K562 (cell line): ENCODE data around the gene SOCS2. TPM values are rescaled to one million over a fixed set of nuclear protein-coding genes. Genes with fewer than 3 reads are reported as not detected.

Experiments used
- ATAC-seq: fragments of 200-7000 bp; cut with Tn5 transposase; 3 replicates; pipeline ENCODE4 v1.9.1; 2020; ENCODE audit warnings: moderate library complexity
- BruUV-seq: library from RNA; stranded (reverse); fragments of 400-500 nt; replicated peaks from 2 replicates; lab custom pipeline; 2021; lab: Mats Ljungman, UMichigan
- CTCF ChIA-PET: fragments of 300-600 bp; formaldehyde crosslinking; extraction: SDS; loops from one replicate; lab custom pipeline; 2021; ENCODE audit warnings: low intra/inter-chr PET ratio; lab: Yijun Ruan, JAX
- POLR2A ChIA-PET: fragments of 300-600, 350-650 bp; sonication (Branson Sonifier 250); formaldehyde crosslinking; extraction: SDS; loops from one replicate; lab custom pipeline; 2021; ENCODE audit warnings: antibody characterized with exemption, inconsistent platforms; lab: Yijun Ruan, JAX
- DNase-seq, 4 experiments: peaks; one replicate each; pipeline versions ENCODE4 v3.0.0 to v3.0.0-alpha.2; 2011 to 2018; ENCODE audit warnings: low spot score in 3 of 4, mixed read lengths in 3 of 4; ENCODE audit errors: extremely low read depth in 1 of 4
- FAIRE-seq: peaks from 2 replicates; lab custom pipeline; 2011; peaks lifted over from hg19 to GRCh38; lab: Jason Lieb, UNC
- H2AFZ ChIP-seq: 2 replicates; pipeline ENCODE4 v1.6.0; 2011; ENCODE audit warnings: low read depth, low read length, control low read depth, inconsistent platforms
- H3K27ac ChIP-seq: fragments of 200-600 bp; 3 replicates; pipeline ENCODE4 v1.8.0; 2011; ENCODE audit warnings: low read depth, mild to moderate bottlenecking, control low read depth, inconsistent platforms, low read length, moderate library complexity, mixed read lengths; ENCODE audit errors: extremely low read depth
- H3K27me3 ChIP-seq, 2 experiments: fragments of 300-600 bp in 1 of 2; 2 replicates in 1 of 2; 3 replicates in 1 of 2; pipeline versions ENCODE4 v1.6.0 to v1.8.0; 2011; ENCODE audit warnings: inconsistent platforms in 2 of 2, low read length in 2 of 2, mild to moderate bottlenecking in 1 of 2, mixed read lengths in 1 of 2, moderate library complexity in 1 of 2; ENCODE audit not compliant: control insufficient read depth in 2 of 2, insufficient read depth in 2 of 2
- H3K36me3 ChIP-seq: fragments of 300-600 bp; 3 replicates; pipeline ENCODE4 v1.8.0; 2011; ENCODE audit warnings: mild to moderate bottlenecking, low read length, inconsistent platforms; ENCODE audit not compliant: control insufficient read depth, insufficient read depth
- H3K4me1 ChIP-seq, 2 experiments: fragments of 200-600 bp in 1 of 2; replicated peaks in 1 of 2; 2 replicates in 1 of 2; 3 replicates in 1 of 2; pipeline versions ENCODE4 v1.5.1 to v1.8.0; 2011; ENCODE audit warnings: inconsistent platforms in 2 of 2, low read length in 2 of 2, mild to moderate bottlenecking in 1 of 2, mixed read lengths in 1 of 2, moderate library complexity in 1 of 2; ENCODE audit not compliant: control insufficient read depth in 2 of 2, insufficient read depth in 2 of 2
- H3K4me2 ChIP-seq: 2 replicates; pipeline ENCODE4 v1.6.1; 2011; ENCODE audit warnings: low read length, control low read depth, inconsistent platforms, mixed read lengths; ENCODE audit not compliant: insufficient read depth
- H3K4me3 ChIP-seq: fragments of 200-600 bp; sonication (generic), shearing (Covaris generic); 2 replicates; pipeline ENCODE4 v1.5.1; 2016; ENCODE audit warnings: control low read depth, inconsistent platforms
- H3K79me2 ChIP-seq: fragments of 200-600 bp; 3 replicates; pipeline ENCODE4 v1.8.0; 2011; ENCODE audit warnings: low read length, inconsistent platforms; ENCODE audit not compliant: control insufficient read depth, insufficient read depth
- H3K9ac ChIP-seq, 2 experiments: 2 replicates each; pipeline versions ENCODE4 v1.6.0 to v1.6.1; 2011; ENCODE audit warnings: low read depth in 2 of 2, low read length in 2 of 2, control low read depth in 1 of 2, inconsistent platforms in 1 of 2, mild to moderate bottlenecking in 1 of 2, mixed read lengths in 1 of 2; ENCODE audit not compliant: insufficient read depth in 1 of 2
- H3K9me1 ChIP-seq: one replicate; pipeline ENCODE4 v1.6.0; 2011; ENCODE audit warnings: inconsistent platforms, mild to moderate bottlenecking, low read length, moderate library complexity; ENCODE audit not compliant: control insufficient read depth, insufficient read depth
- H3K9me3 ChIP-seq: replicated peaks from 2 replicates; pipeline ENCODE4 v1.5.1; 2011; ENCODE audit warnings: low read depth, low read length, inconsistent platforms; ENCODE audit not compliant: control insufficient read depth, insufficient read depth
- H4K20me1 ChIP-seq: replicated peaks from 2 replicates; pipeline ENCODE4 v1.6.1; 2011; ENCODE audit warnings: low read length, inconsistent platforms, mixed read lengths; ENCODE audit not compliant: control insufficient read depth, insufficient read depth
- CEBPG ChIP-seq, 3 experiments: fragments of 200-800 bp in 1 of 3; sonication (Bioruptor generic) in 1 of 3; sonication (generic) in 1 of 3; formaldehyde crosslinking in 1 of 3; IDR thresholded peaks in 2 of 3; conservative IDR thresholded peaks in 1 of 3; 2 replicates each; pipeline versions ENCODE4 v1.6.1 to v1.8.0; 2016 to 2022; ENCODE audit warnings: missing compliant biosample characterization in 2 of 3, missing genetic modification characterization in 2 of 3, mild to moderate bottlenecking in 1 of 3, missing genetic modification reagents in 1 of 3
- MCM2 ChIP-seq: fragments of 450-650 bp; IDR thresholded peaks from 2 replicates; pipeline ENCODE4 v1.6.1; 2017; ENCODE audit warnings: low read depth, mild to moderate bottlenecking
- NCOA2 ChIP-seq, 2 experiments: fragments of 450-650 bp; IDR thresholded peaks; 2 replicates each; pipeline ENCODE4 v1.6.1; 2018; ENCODE audit warnings: mild to moderate bottlenecking in 2 of 2, moderate library complexity in 1 of 2; ENCODE audit not compliant: partially characterized antibody in 2 of 2
- RHOXF2B ChIP-seq: fragments of 250-450 bp; sonication (Bioruptor Pico); conservative IDR thresholded peaks from 2 replicates; pipeline ENCODE4 v1.5.1; 2021
- ZNF766 ChIP-seq: fragments of 200-800 bp; sonication (Bioruptor generic); conservative IDR thresholded peaks from 2 replicates; pipeline ENCODE4 v1.6.1; 2016; ENCODE audit warnings: missing genetic modification characterization, missing compliant biosample characterization
- WGBS: fragments of 100-300 bp; shearing (Covaris generic); methylation state at CpG from one replicate; pipeline ENCODE4 v1.1.6; 2016; ENCODE audit warnings: low coverage, mixed read lengths; ENCODE audit not compliant: insufficient coverage; ENCODE audit errors: missing lambda C conversion rate; 5-methylcytosine and 5-hydroxymethylcytosine counted together
- in situ Hi-C: fragments of 300-500 bp; cut with MboI; formaldehyde crosslinking; loops from 4 replicates; pipeline ENCODE4 v1.15.0; 2018; ENCODE audit warnings: inconsistent platforms, mixed read lengths
- intact Hi-C: fragments of 100-400 bp; cut with micrococcal nuclease; formaldehyde crosslinking; loops from 2 replicates; pipeline ENCODE4 v1.14.2; 2022
- polyA plus RNA-seq, 8 experiments: library from polyadenylated mRNA; depleted of rRNA in 4 of 8; stranded (reverse) in 5 of 8; unstranded in 3 of 8; fragments of >200 nt; fragmentation: Nextera tagmentation in 2 of 8; fragmentation: Illumina TruSeq in 1 of 8; extraction: Ambion mirVana in 2 of 8; extraction: Trizol in 1 of 8; gene quantifications; 2 replicates each; pipeline versions ENCODE4 v1.2.1 to v1.2.3, GENCODE V29; 2011 to 2014; ENCODE audit warnings: inconsistent platforms in 1 of 8, missing spikeins in 1 of 8
- total RNA-seq, 7 experiments: library from RNA; depleted of rRNA in 6 of 7; stranded (reverse); fragments of >200 nt in 6 of 7; fragmentation: Illumina TruSeq in 2 of 7; extraction: Trizol in 2 of 7; gene quantifications; 2 replicates each; pipeline versions ENCODE4 v1.2.1 to v1.2.3, GENCODE V29; 2011 to 2021; ENCODE audit warnings: low replicate concordance in 1 of 7
- TF ChIP-seq, protein P1 (sequence below): IDR thresholded peaks from 2 replicates; pipeline ENCODE4 v1.6.1; 2014; ENCODE audit warnings: antibody characterized with exemption
- TF ChIP-seq, protein P2 (sequence below): fragments of 200-400 bp; formaldehyde crosslinking; IDR thresholded peaks from 2 replicates; pipeline ENCODE4 v1.6.1; 2017; ENCODE audit warnings: mild to moderate bottlenecking, low read depth, low read length, moderate library complexity

SOCS2 gene
- total and polyA plus RNA-seq, 9 of the 15 experiments (the other 6 are each of a cell fraction or from before 2014, with no cell fraction given), result 37.0 to 162 (median 98.7) TPM

DNA sequence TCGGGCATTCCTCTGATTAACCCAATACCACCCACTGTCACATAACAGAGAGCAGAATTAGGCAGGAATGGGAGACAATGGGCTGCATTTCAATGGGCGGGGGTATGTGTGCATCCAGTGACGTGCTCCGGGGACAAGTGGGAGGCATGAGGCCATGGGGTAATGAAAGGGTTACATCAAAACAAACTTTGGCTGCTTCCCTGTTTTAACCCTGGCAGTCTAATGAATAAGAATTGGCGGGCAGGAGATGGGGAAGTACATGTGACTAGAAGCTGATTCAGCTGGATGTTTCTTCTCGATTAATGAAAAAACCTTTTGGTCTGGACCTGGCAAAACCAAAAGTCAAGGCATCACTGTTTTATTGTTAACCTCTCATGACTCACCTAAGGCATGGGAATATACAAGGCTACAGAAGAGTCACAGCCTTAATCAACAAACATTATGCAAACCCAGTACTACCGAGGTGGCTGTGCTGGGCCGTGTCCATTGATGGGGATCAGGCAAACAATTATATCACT lies 44.2 kb downstream of the SOCS2 start (continued):
- no peak for TF ChIP-seq MCM2

DNA sequence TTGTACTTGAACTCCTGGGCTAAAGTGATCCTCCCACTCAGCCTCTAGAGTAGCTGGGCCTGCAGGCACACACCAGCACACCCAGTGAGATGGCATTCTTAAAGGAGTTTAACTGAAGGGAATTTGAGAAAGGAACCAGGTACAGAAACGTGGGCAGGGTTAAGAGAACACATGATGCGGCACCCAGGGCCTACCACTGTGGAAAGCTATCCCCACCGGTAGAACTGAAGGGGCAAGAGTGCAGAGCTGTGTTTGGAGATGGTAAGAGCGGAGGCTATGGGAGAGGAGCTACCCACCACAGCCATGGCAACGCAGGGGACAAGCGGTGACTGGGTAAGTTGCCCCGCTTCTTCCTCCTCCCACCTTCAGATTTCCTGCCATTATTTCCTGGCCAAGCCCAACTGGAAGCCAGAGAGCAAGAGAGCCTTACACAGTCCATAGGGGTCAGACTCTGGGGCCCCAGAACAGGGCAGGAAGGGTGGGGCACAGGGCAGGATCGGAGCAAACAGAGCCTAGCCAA lies 46.5 kb downstream of the SOCS2 start:
- 69% methylated on average over 8 of the region's 8 CpGs for WGBS
- no peak overlapping the region for H2AFZ ChIP-seq
- peaks cover 0 to 2% of the 10 kb centered on the region in 2 experiments; a peak in 2 of 5 replicates for H3K4me1 ChIP-seq
- FAIRE-seq, result no peak
- no peak overlapping the region for H3K9ac ChIP-seq
- no peak overlapping the region for H3K4me3 ChIP-seq
- H4K20me1 ChIP-seq, result no peaks in the 10 kb centered on the region
- ChIA-PET CTCF (no interaction called here), POLR2A (interaction anchor here (0.7 kb wide), 1 partner anchor 49 kb away, joined by 4 read pairs; no protein-coding TSS in a partner anchor)
- no peaks in the 10 kb centered on the region for H3K9me1 ChIP-seq
- TF ChIP-seq ZNF766 (CRISPR knock-in tag) (no peak), CEBPG (CRISPR knock-in tag; IDR thresholded peaks at IDR 0.05) (no peak), CEBPG (tag; conservative IDR thresholded peaks at IDR 0.05 in 1 of 2, IDR thresholded peaks at IDR 0.05 in 1 of 2) (no peak), NCOA2 (IDR thresholded peaks at IDR 0.05; ENCODE audit: partially characterized antibody in 2 of 2) (no peak), RHOXF2B (CRISPR knock-in tag) (no peak)
- TF ChIP-seq, protein P1, sequence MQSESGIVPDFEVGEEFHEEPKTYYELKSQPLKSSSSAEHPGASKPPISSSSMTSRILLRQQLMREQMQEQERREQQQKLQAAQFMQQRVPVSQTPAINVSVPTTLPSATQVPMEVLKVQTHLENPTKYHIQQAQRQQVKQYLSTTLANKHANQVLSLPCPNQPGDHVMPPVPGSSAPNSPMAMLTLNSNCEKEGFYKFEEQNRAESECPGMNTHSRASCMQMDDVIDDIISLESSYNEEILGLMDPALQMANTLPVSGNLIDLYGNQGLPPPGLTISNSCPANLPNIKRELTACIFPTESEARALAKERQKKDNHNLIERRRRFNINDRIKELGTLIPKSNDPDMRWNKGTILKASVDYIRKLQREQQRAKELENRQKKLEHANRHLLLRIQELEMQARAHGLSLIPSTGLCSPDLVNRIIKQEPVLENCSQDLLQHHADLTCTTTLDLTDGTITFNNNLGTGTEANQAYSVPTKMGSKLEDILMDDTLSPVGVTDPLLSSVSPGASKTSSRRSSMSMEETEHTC, result no peak
- TF ChIP-seq, protein P2, sequence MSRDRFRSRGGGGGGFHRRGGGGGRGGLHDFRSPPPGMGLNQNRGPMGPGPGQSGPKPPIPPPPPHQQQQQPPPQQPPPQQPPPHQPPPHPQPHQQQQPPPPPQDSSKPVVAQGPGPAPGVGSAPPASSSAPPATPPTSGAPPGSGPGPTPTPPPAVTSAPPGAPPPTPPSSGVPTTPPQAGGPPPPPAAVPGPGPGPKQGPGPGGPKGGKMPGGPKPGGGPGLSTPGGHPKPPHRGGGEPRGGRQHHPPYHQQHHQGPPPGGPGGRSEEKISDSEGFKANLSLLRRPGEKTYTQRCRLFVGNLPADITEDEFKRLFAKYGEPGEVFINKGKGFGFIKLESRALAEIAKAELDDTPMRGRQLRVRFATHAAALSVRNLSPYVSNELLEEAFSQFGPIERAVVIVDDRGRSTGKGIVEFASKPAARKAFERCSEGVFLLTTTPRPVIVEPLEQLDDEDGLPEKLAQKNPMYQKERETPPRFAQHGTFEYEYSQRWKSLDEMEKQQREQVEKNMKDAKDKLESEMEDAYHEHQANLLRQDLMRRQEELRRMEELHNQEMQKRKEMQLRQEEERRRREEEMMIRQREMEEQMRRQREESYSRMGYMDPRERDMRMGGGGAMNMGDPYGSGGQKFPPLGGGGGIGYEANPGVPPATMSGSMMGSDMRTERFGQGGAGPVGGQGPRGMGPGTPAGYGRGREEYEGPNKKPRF, result no peak
- no peaks in the 10 kb centered on the region for H3K36me3 ChIP-seq
- no peak for ATAC-seq
- no peak overlapping the region for H3K27ac ChIP-seq
- no peak overlapping the region for H3K4me2 ChIP-seq
- no peaks in the 10 kb centered on the region for H3K79me2 ChIP-seq
- intact Hi-C loops, result no loop called here
- H3K27me3 ChIP-seq, result no peaks in the 10 kb centered on the region
- DNase-seq, result no peak
- no peaks in the 10 kb centered on the region for H3K9me3 ChIP-seq
- in situ Hi-C loops, result no loop called here
- no TSS peak for BruUV-seq
